IMR-90 (cell line): ENCODE measurements around the gene AKT2. TPM values are rescaled to one million over a fixed set of nuclear protein-coding genes. Genes with fewer than 3 reads are reported as not detected.

Experiments
- ATAC-seq: fragments of 200-7000 bp; cut with Tn5 transposase; 2 replicates; pipeline ENCODE4 v1.9.1; 2020; ENCODE audit warnings: low read depth, mild to moderate bottlenecking, moderate library complexity
- BruUV-seq: library from RNA; stranded (reverse); fragments of 400-500 nt; replicated peaks from 2 replicates; lab custom pipeline; 2021; lab: Mats Ljungman, UMichigan
- CTCF ChIA-PET: fragments of 300-600 bp; formaldehyde crosslinking; extraction: SDS; loops from one replicate; lab custom pipeline; 2021; ENCODE audit warnings: antibody characterized with exemption; lab: Yijun Ruan, JAX
- POLR2A ChIA-PET: fragments of 300-600 bp; sonication (Branson Sonifier 250); formaldehyde crosslinking; loops from one replicate; lab custom pipeline; 2022; ENCODE audit warnings: antibody characterized with exemption; ENCODE audit not compliant: unreplicated experiment; lab: Charles Lee
- DNase-seq: peaks from one replicate; pipeline ENCODE4 v3.0.0; 2013
- H2AFZ ChIP-seq: replicated peaks from 2 replicates; pipeline ENCODE3; 2013; ENCODE audit warnings: low read length, mild to moderate bottlenecking; ENCODE audit not compliant: poor library complexity
- H2AK5ac ChIP-seq: 2 replicates; pipeline ENCODE4 v1.6.1; 2013; ENCODE audit warnings: low read depth, low read length, inconsistent platforms
- H2AK9ac ChIP-seq: replicated peaks from 2 replicates; pipeline ENCODE3; 2013; ENCODE audit warnings: mild to moderate bottlenecking, low read depth, low read length, moderate library complexity; ENCODE audit not compliant: poor library complexity
- H2BK120ac ChIP-seq: 2 replicates; pipeline ENCODE4 v1.6.1; 2013; ENCODE audit warnings: low read depth, low read length, inconsistent platforms
- H2BK15ac ChIP-seq: 3 replicates; pipeline ENCODE4 v1.6.1; 2013; ENCODE audit warnings: low read depth, low read length, inconsistent platforms
- H2BK20ac ChIP-seq: 2 replicates; pipeline ENCODE4 v1.6.1; 2013; ENCODE audit warnings: low read depth, mild to moderate bottlenecking, inconsistent platforms, low read length, moderate library complexity
- H2BK5ac ChIP-seq: 2 replicates; pipeline ENCODE4 v1.6.1; 2013; ENCODE audit warnings: mild to moderate bottlenecking, low read depth, low read length, inconsistent platforms; ENCODE audit not compliant: poor library complexity, severe bottlenecking
- H3K14ac ChIP-seq: replicated peaks from 2 replicates; pipeline ENCODE4 v1.6.1; 2013; ENCODE audit warnings: low read depth, low read length, inconsistent platforms
- H3K18ac ChIP-seq: 2 replicates; pipeline ENCODE4 v1.6.1; 2013; ENCODE audit warnings: low read depth, low read length, control low read depth
- H3K23ac ChIP-seq: 2 replicates; pipeline ENCODE4 v1.6.1; 2013; ENCODE audit warnings: low read depth, low read length, inconsistent platforms
- H3K27ac ChIP-seq: 2 replicates; pipeline ENCODE4 v1.5.1; 2013; ENCODE audit warnings: mild to moderate bottlenecking, control low read depth, low read length; ENCODE audit not compliant: insufficient read depth
- H3K27me3 ChIP-seq: 2 replicates; pipeline ENCODE4 v1.6.1; 2013; ENCODE audit warnings: low read length; ENCODE audit not compliant: control insufficient read depth, insufficient read depth
- H3K36me3 ChIP-seq: 2 replicates; pipeline ENCODE4 v1.6.1; 2013; ENCODE audit warnings: low read length, mixed read lengths; ENCODE audit not compliant: control insufficient read depth, insufficient read depth
- H3K4ac ChIP-seq: 2 replicates; pipeline ENCODE4 v1.6.1; 2013; ENCODE audit warnings: low read depth, low read length, inconsistent platforms
- H3K4me1 ChIP-seq: 2 replicates; pipeline ENCODE4 v1.6.1; 2013; ENCODE audit warnings: low read length, mixed read lengths; ENCODE audit not compliant: control insufficient read depth, insufficient read depth
- H3K4me2 ChIP-seq: 2 replicates; pipeline ENCODE4 v1.6.1; 2013; ENCODE audit warnings: low read depth, mild to moderate bottlenecking, control low read depth, low read length, moderate library complexity
- H3K4me3 ChIP-seq: 2 replicates; pipeline ENCODE4 v1.5.1; 2013; ENCODE audit warnings: low read depth, mild to moderate bottlenecking, control low read depth, low read length, moderate library complexity; ENCODE audit not compliant: insufficient read depth
- H3K56ac ChIP-seq: 2 replicates; pipeline ENCODE4 v1.6.1; 2013; ENCODE audit warnings: low read length, inconsistent platforms; ENCODE audit not compliant: insufficient read depth; ENCODE audit errors: extremely low read depth
- H3K79me1 ChIP-seq, 2 experiments: 2 replicates each; pipeline ENCODE4 v1.6.1; 2013; ENCODE audit warnings: low read length in 2 of 2, inconsistent platforms in 1 of 2, low read depth in 1 of 2
- H3K9ac ChIP-seq: 2 replicates; pipeline ENCODE4 v1.6.1; 2013; ENCODE audit warnings: low read depth, low read length, control low read depth
- H3K9me1 ChIP-seq: 2 replicates; pipeline ENCODE4 v1.6.1; 2013; ENCODE audit warnings: low read length, inconsistent platforms; ENCODE audit not compliant: insufficient read depth
- H3K9me3 ChIP-seq: 2 replicates; pipeline ENCODE4 v1.6.1; 2013; ENCODE audit warnings: low read length; ENCODE audit not compliant: control insufficient read depth, insufficient read depth
- H4K20me1 ChIP-seq: 2 replicates; pipeline ENCODE4 v1.6.1; 2013; ENCODE audit warnings: low read length, inconsistent platforms; ENCODE audit not compliant: insufficient read depth
- H4K5ac ChIP-seq: 2 replicates; pipeline ENCODE4 v1.6.1; 2013; ENCODE audit warnings: mild to moderate bottlenecking, low read depth, low read length, control low read depth
- H4K8ac ChIP-seq, 2 experiments: 2 replicates each; pipeline ENCODE4 v1.6.1; 2013; ENCODE audit warnings: low read depth in 2 of 2, low read length in 2 of 2, control low read depth in 1 of 2, inconsistent platforms in 1 of 2
- H4K91ac ChIP-seq: 2 replicates; pipeline ENCODE4 v1.6.1; 2013; ENCODE audit warnings: low read depth, low read length, inconsistent platforms; ENCODE audit not compliant: insufficient read depth
- SMC3 ChIP-seq: fragments of 150-350 bp; IDR thresholded peaks from 2 replicates; pipeline ENCODE4 v1.6.1; 2016; ENCODE audit warnings: low read depth, mild to moderate bottlenecking, antibody characterized with exemption, low read length, moderate library complexity
- WGBS, 2 experiments: methylation state at CpG; one replicate each; pipeline versions ENCODE4 v1.1.5 to v1.1.7; 2013; ENCODE audit warnings: missing lambda C conversion rate in 2 of 2; ENCODE audit not compliant: insufficient read length in 1 of 2; ENCODE audit errors: extremely low coverage in 2 of 2; 5-methylcytosine and 5-hydroxymethylcytosine counted together
- dilution Hi-C: fragments of 300-500 bp; cut with HindIII; formaldehyde crosslinking; loops from one replicate; pipeline ENCODE4 v1.14.3; 2018; ENCODE audit warnings: low sequenced_read_pairs; ENCODE audit not compliant: unreplicated experiment
- in situ Hi-C: fragments of 300-500 bp; cut with MboI; formaldehyde crosslinking; loops from 3 replicates; pipeline ENCODE4 v1.14.3; 2019; ENCODE audit warnings: low sequenced_read_pairs, inconsistent platforms, mixed read lengths
- intact Hi-C: fragments of 100-400 bp; cut with micrococcal nuclease; formaldehyde crosslinking; loops from 2 replicates; pipeline ENCODE4 v1.10.0; 2022
- polyA plus RNA-seq, 3 experiments: library from polyadenylated mRNA; depleted of rRNA; stranded (reverse); fragments of >200 nt; gene quantifications; 2 replicates each; pipeline ENCODE4 v1.2.3, GENCODE V29; 2012; ENCODE audit warnings: low replicate concordance in 1 of 3
- total RNA-seq: library from RNA; depleted of rRNA; stranded (reverse); fragments of >200 nt; gene quantifications from 2 replicates; pipeline ENCODE4 v1.2.3, GENCODE V29; 2012

The AKT2 gene
- total and polyA plus RNA-seq, 2 of the 4 experiments (the other 2 are of a cell fraction), result 61.5 to 104 TPM

- intact Hi-C loops, result no loop called here
These were observed 71.1 kb downstream of the AKT2 start for GRCh38 chr19:40213882-40214570.

More at GRCh38 chr19:40213882-40214570, 71.1 kb downstream of the AKT2 start:
- WGBS, 2 experiments, result 100% methylated on average over 4 of the region's 50 CpGs; no CpG with 5 or more reads in 1 of the 2 experiments
- no peak overlapping the region for H2AFZ ChIP-seq
- H3K4me3 ChIP-seq, result no peak overlapping the region
- H3K27ac ChIP-seq, result no peak overlapping the region
- H3K4me1 ChIP-seq, result no peaks in the 10 kb centered on the region
- H2AK5ac ChIP-seq, result no peak overlapping the region
- DNase-seq (no peak), ATAC-seq (no peak)
- no peak overlapping the region for H2BK120ac ChIP-seq
- no peak overlapping the region for H3K23ac ChIP-seq
- POLR2A ChIA-PET, result no interaction called here
- in situ Hi-C loops (no loop called here), dilution Hi-C loops (no loop called here)
- no peak for TF ChIP-seq SMC3
- H3K18ac ChIP-seq, result no peak overlapping the region
- H3K9me3 ChIP-seq, result no peaks in the 10 kb centered on the region
- no peaks in the 10 kb centered on the region for H3K9me1 ChIP-seq
- H4K8ac ChIP-seq, result no peak overlapping the region
- no peak overlapping the region for H2AK9ac ChIP-seq
- H4K91ac ChIP-seq, result no peak overlapping the region
- peaks cover 21% of the 10 kb centered on the region for H3K36me3 ChIP-seq
- H4K5ac ChIP-seq, result no peak overlapping the region
- no peak overlapping the region for H3K56ac ChIP-seq
- H3K9ac ChIP-seq, result no peak overlapping the region
- no peak overlapping the region for H2BK15ac ChIP-seq
- no TSS peak for BruUV-seq
- no peak overlapping the region for H2BK20ac ChIP-seq
- peaks cover 15% of the 10 kb centered on the region for H3K27me3 ChIP-seq
- H3K4me2 ChIP-seq, result no peak overlapping the region
- no peak overlapping the region for H3K4ac ChIP-seq
- H3K79me1 ChIP-seq, result no peaks in the 10 kb centered on the region
- H2BK5ac ChIP-seq, result no peak overlapping the region
- CTCF ChIA-PET, result no interaction called here
- no peak overlapping the region for H3K14ac ChIP-seq
- H4K20me1 ChIP-seq, result no peaks in the 10 kb centered on the region
